GM18870 (cell line): ENCODE data around the gene SOBP.
A peak's percentile ranks its signal among the peaks of the same experiment; 100 is the strongest.

Experiments
- ATAC-seq: cut with Tn5 transposase; IDR thresholded peaks from one replicate; pipeline ENCODE4 v1.9.1; 2021; ENCODE audit warnings: moderate library complexity; ENCODE audit not compliant: unreplicated experiment

The SOBP gene

GRCh38 chr6:107613651-107614379 lies 123.9 kb downstream of the SOBP start:
- ATAC-seq: no peak

GRCh38 chr6:107614828-107615227 lies 124.9 kb downstream of the SOBP start:
- ATAC-seq: no peak

GRCh38 chr6:107616775-107617174 lies 126.9 kb downstream of the SOBP start:
- no peak for ATAC-seq

GRCh38 chr6:107617341-107617932 lies 127.5 kb downstream of the SOBP start:
- no peak for ATAC-seq

- ATAC-seq: peak; percentile 98
Measured at GRCh38 chr6:107618672-107619071, 128.8 kb downstream of the SOBP start.

- ATAC-seq: no peak
Measured at GRCh38 chr6:107620732-107621131, 130.8 kb downstream of the SOBP start.

GRCh38 chr6:107621229-107621937 lies 131.5 kb downstream of the SOBP start:
- ATAC-seq: no peak

- no peak for ATAC-seq
Measured at GRCh38 chr6:107622269-107622668, 132.4 kb downstream of the SOBP start.

GRCh38 chr6:107624050-107624449 lies 134.1 kb downstream of the SOBP start:
- no peak for ATAC-seq

- ATAC-seq: no peak
Measured at GRCh38 chr6:107624541-107624940, 134.6 kb downstream of the SOBP start.

GRCh38 chr6:107625264-107625663 lies 135.3 kb downstream of the SOBP start:
- no peak for ATAC-seq

- ATAC-seq: no peak
Measured at GRCh38 chr6:107626645-107627044, 136.7 kb downstream of the SOBP start.

GRCh38 chr6:107627969-107628368 lies 138.1 kb downstream of the SOBP start:
- ATAC-seq: no peak

- ATAC-seq: no peak
Measured at GRCh38 chr6:107628878-107629277, 139.0 kb downstream of the SOBP start.

GRCh38 chr6:107629548-107630129 lies 139.7 kb downstream of the SOBP start:
- ATAC-seq: no peak

GRCh38 chr6:107630348-107630977 lies 140.5 kb downstream of the SOBP start:
- ATAC-seq: no peak

GRCh38 chr6:107632381-107633136 lies 142.6 kb downstream of the SOBP start:
- ATAC-seq: no peak

- no peak for ATAC-seq
Measured at GRCh38 chr6:107633680-107634323, 143.9 kb downstream of the SOBP start.

- no peak for ATAC-seq
Measured at GRCh38 chr6:107634324-107635056, 144.6 kb downstream of the SOBP start.
